Esophagus squamous epithelium (tissue), 5 donors: ENCODE data around the gene IQCE. TPM values are rescaled to one million over a fixed set of nuclear protein-coding genes. Genes with fewer than 3 reads are reported as not detected.

ENCODE experiments used
- DNase-seq: peaks from one replicate; lab custom pipeline; 2025; lab: John Stamatoyannopoulos, UW
- H3K27ac ChIP-seq, 4 donors: fragments of 200-600 bp; sonication (generic); one replicate each; pipeline ENCODE4 v1.5.1; 2016 to 2019; ENCODE audit warnings: mild to moderate bottlenecking in 1 of 4
- H3K27me3 ChIP-seq, 4 donors: fragments of 200-600 bp; sonication (generic); 1 replicate in 3 of 4; 2 replicates in 1 of 4; pipeline versions ENCODE4 v1.5.1 to v1.6.0; 2017 to 2021; ENCODE audit warnings: antibody characterized with exemption in 1 of 4
- H3K36me3 ChIP-seq, 3 donors: fragments of 200-600 bp; sonication (generic); one replicate each; pipeline ENCODE4 v1.5.1; 2016 to 2019
- H3K4me1 ChIP-seq, 3 donors: fragments of 200-600 bp; sonication (generic); one replicate each; pipeline ENCODE4 v1.5.1; 2017 to 2019
- H3K4me3 ChIP-seq, 4 donors: fragments of 200-600 bp; sonication (generic); 1 replicate in 3 of 4; 2 replicates in 1 of 4; pipeline ENCODE4 v1.5.1; 2016 to 2019; ENCODE audit warnings: mild to moderate bottlenecking in 2 of 4, moderate library complexity in 1 of 4
- H3K9me3 ChIP-seq, 3 donors: fragments of 200-600 bp; sonication (generic); one replicate each; pipeline ENCODE4 v1.5.1; 2016 to 2019
- POLR2A ChIP-seq, 4 donors: fragments of 450-650 bp; IDR thresholded peaks; one replicate each; pipeline ENCODE4 v1.6.1; 2017; ENCODE audit warnings: antibody characterized with exemption in 4 of 4, mild to moderate bottlenecking in 4 of 4, moderate library complexity in 3 of 4
- WGBS, 2 donors: methylation state at CpG; one replicate each; pipeline ENCODE4 v1.1.5; 2018; 5-methylcytosine and 5-hydroxymethylcytosine counted together
- intact Hi-C: fragments of 100-400 bp; cut with DNase I; formaldehyde crosslinking; loops from one replicate; pipeline ENCODE4 v1.15.0; 2022
- total RNA-seq, 4 donors: library from RNA; depleted of rRNA; stranded (reverse); fragments of >200 nt; gene quantifications; one replicate each; pipeline ENCODE4 v1.1.0, GENCODE V29; 2016
- TF ChIP-seq, protein P1 (sequence below), 6 experiments: fragments of 450-650 bp in 4 of 6; fragments of 200-600 bp in 2 of 6; sonication (generic) in 2 of 6; IDR thresholded peaks; one replicate each; pipeline ENCODE4 v1.5.1; 2016 to 2019; ENCODE audit warnings: antibody characterized with exemption in 6 of 6, mild to moderate bottlenecking in 4 of 6, moderate library complexity in 4 of 6
- donor health status: DM: yes; HTN: yes; CAD: no.

IQCE gene
- total RNA-seq, 4 donors from 2014 or later = 4.5 to 10.6 (median 6.3) TPM

DNA sequence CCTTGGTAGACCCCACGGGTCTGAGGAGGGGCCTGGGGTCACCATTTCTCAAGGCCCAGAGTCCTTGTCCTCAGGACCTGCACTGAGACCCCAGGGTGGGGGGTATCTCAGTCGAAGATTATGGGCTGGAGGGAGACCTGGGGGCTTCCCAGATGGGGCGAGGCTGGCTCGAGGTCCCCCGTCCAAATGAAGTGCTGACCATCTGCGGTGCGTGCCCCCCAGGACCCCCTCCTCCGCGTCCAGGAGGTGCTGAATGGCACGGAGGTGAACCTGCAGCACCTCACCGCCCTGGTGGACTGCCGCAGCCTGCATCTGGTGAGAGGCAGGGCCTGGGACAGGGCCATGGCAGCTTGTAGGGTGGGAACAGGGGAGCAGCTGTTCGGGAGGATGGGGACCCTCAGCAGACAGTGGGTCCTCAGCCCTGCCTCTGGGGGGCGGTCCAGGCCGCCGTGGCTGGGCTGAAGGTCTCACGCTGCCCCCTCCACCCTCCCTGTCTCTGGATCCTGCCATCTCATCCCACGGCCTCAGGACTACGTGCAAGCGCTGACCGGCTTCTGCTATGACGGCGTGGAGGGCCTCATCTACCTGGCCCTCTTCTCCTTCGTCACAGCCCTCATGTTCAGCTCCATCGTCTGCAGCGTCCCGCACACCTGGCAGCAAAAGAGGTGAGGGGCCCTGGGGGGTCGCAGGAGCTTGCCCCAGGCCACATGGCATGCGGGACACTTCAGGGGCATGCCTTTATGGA lies 97.3 kb downstream of the IQCE start:
- Histone ChIP-seq H3K4me1 (peaks cover 0 to 3% (median 3%) of the 10 kb centered on the region in 3 donors), H3K9me3 (no peaks in the 10 kb centered on the region), H3K4me3 (no peak overlapping the region), H3K27ac (no peak overlapping the region), H3K36me3 (peaks cover 0 to 55% (median 9%) of the 10 kb centered on the region in 3 donors), H3K27me3 (peaks cover 0 to 2% (median 0%) of the 10 kb centered on the region in 4 donors)
- TF ChIP-seq, protein P1, sequence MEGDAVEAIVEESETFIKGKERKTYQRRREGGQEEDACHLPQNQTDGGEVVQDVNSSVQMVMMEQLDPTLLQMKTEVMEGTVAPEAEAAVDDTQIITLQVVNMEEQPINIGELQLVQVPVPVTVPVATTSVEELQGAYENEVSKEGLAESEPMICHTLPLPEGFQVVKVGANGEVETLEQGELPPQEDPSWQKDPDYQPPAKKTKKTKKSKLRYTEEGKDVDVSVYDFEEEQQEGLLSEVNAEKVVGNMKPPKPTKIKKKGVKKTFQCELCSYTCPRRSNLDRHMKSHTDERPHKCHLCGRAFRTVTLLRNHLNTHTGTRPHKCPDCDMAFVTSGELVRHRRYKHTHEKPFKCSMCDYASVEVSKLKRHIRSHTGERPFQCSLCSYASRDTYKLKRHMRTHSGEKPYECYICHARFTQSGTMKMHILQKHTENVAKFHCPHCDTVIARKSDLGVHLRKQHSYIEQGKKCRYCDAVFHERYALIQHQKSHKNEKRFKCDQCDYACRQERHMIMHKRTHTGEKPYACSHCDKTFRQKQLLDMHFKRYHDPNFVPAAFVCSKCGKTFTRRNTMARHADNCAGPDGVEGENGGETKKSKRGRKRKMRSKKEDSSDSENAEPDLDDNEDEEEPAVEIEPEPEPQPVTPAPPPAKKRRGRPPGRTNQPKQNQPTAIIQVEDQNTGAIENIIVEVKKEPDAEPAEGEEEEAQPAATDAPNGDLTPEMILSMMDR (IDR thresholded peaks at IDR 0.05) = no peak
- TF ChIP-seq POLR2A (IDR thresholded peaks at IDR 0.05) = no peak
- 95 to 97% methylated on average over 9 to 11 of the region's 29 CpGs for WGBS, 2 donors
- DNase-seq = no peak
- intact Hi-C loops = no loop called here

DNA sequence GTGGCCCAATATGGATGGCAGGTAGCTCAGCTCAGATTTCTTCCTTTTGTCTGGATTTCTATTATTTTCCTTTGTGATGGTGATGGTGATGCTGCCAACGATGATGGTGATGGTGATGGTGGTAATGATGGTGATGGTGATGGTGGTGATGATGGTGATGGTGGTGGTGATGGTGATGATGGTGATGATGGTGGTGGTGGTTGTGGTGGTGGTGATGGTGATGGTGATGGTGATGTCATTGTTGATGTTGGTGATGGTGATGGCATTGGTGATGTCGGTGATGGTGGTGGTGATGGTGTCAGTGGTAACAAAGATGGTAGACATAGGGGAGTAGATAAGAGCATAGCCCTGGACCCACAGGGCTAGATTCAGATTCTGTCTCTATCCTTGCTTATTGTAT lies 98.4 kb downstream of the IQCE start:
- TF ChIP-seq POLR2A (IDR thresholded peaks at IDR 0.05) = no peak
- TF ChIP-seq, protein P1 (IDR thresholded peaks at IDR 0.05) = no peak
- Histone ChIP-seq H3K9me3 (no peaks in the 10 kb centered on the region), H3K4me3 (no peak overlapping the region), H3K4me1 (peaks cover 0 to 15% (median 9%) of the 10 kb centered on the region in 3 donors), H3K36me3 (peaks cover 0 to 51% (median 9%) of the 10 kb centered on the region in 3 donors), H3K27ac (no peak overlapping the region), H3K27me3 (peaks cover 0 to 14% (median 0%) of the 10 kb centered on the region in 4 donors)
- 87 to 100% methylated on average over 2 of the region's 2 CpGs for WGBS, 2 donors
- intact Hi-C loops = no loop called here
- DNase-seq = no peak

- Histone ChIP-seq H3K27me3 (peaks cover 0 to 23% (median 0%) of the 10 kb centered on the region in 4 donors), H3K27ac (no peak overlapping the region), H3K9me3 (no peaks in the 10 kb centered on the region), H3K4me1 (peaks cover 5 to 24% (median 9%) of the 10 kb centered on the region in 3 donors), H3K4me3 (no peak overlapping the region), H3K36me3 (peaks cover 0 to 49% (median 9%) of the 10 kb centered on the region in 3 donors)
- no peak for TF ChIP-seq POLR2A (IDR thresholded peaks at IDR 0.05)
- TF ChIP-seq, protein P1 (IDR thresholded peaks at IDR 0.05) = no peak
- no peak for DNase-seq
- 93% methylated on average over 15 of the region's 33 CpGs; no CpG with 5 or more reads in 1 of the 2 donors for WGBS, 2 donors
- intact Hi-C loops = no loop called here
Measured at GRCh38 chr7:2657920-2658671, 99.3 kb downstream of the IQCE start.

GRCh38 chr7:2658941-2659340 lies 100.2 kb downstream of the IQCE start:
- Histone ChIP-seq H3K27me3 (peaks cover 0 to 31% (median 0%) of the 10 kb centered on the region in 4 donors), H3K4me1 (peaks cover 9 to 32% (median 9%) of the 10 kb centered on the region in 3 donors), H3K36me3 (peaks cover 0 to 49% (median 9%) of the 10 kb centered on the region in 3 donors), H3K9me3 (no peaks in the 10 kb centered on the region), H3K4me3 (no peak overlapping the region), H3K27ac (no peak overlapping the region)
- 98% methylated on average over 10 of the region's 15 CpGs; no CpG with 5 or more reads in 1 of the 2 donors for WGBS, 2 donors
- TF ChIP-seq, protein P1 (IDR thresholded peaks at IDR 0.05) = no peak
- TF ChIP-seq POLR2A (IDR thresholded peaks at IDR 0.05) = no peak
- no peak for DNase-seq
- intact Hi-C loops = no loop called here
